Measurements from ENCODE around the gene PROKR1. TPM values are rescaled to one million over a fixed set of nuclear protein-coding genes. Genes with fewer than 3 reads are reported as not detected.

The PROKR1 gene
- total RNA-seq, 1 donor from 2014 or later: not detected

GRCh38 chr2:68604077-68604476 is 39.3 kb upstream of the PROKR1 start:
- intact Hi-C loops (cut with micrococcal nuclease): no loop called here
- H3K27me3 ChIP-seq (ENCODE audit: low read depth): no peaks in the 10 kb centered on the region
- no peak overlapping the region for H3K27ac ChIP-seq (replicated peaks)
- no peaks in the 10 kb centered on the region for H3K36me3 ChIP-seq
- TF ChIP-seq CTCF (IDR thresholded peaks at IDR 0.05; ENCODE audit: borderline replicate concordance): no peak
- H3K9me3 ChIP-seq (replicated peaks): peaks cover 73% of the 10 kb centered on the region
- no peaks in the 10 kb centered on the region for H3K4me1 ChIP-seq
- no peak for DNase-seq
- H3K4me3 ChIP-seq: no peak overlapping the region

- Histone ChIP-seq H3K9me3 (replicated peaks) (peaks cover 70% of the 10 kb centered on the region), H3K27ac (replicated peaks) (no peak overlapping the region), H3K4me1 (no peaks in the 10 kb centered on the region), H3K4me3 (no peak overlapping the region), H3K27me3 (ENCODE audit: low read depth) (no peaks in the 10 kb centered on the region), H3K36me3 (no peaks in the 10 kb centered on the region)
- intact Hi-C loops (cut with micrococcal nuclease): no loop called here
- no peak for TF ChIP-seq CTCF (IDR thresholded peaks at IDR 0.05; ENCODE audit: borderline replicate concordance)
- no peak for DNase-seq
Observed at GRCh38 chr2:68605939-68606338, 37.4 kb upstream of the PROKR1 start.

GRCh38 chr2:68606759-68607158 is 36.6 kb upstream of the PROKR1 start:
- intact Hi-C loops (cut with micrococcal nuclease): no loop called here
- Histone ChIP-seq H3K36me3 (no peaks in the 10 kb centered on the region), H3K27me3 (ENCODE audit: low read depth) (no peaks in the 10 kb centered on the region), H3K27ac (replicated peaks) (no peak overlapping the region), H3K9me3 (replicated peaks) (peaks cover 66% of the 10 kb centered on the region), H3K4me1 (no peaks in the 10 kb centered on the region), H3K4me3 (no peak overlapping the region)
- DNase-seq: no peak
- no peak for TF ChIP-seq CTCF (IDR thresholded peaks at IDR 0.05; ENCODE audit: borderline replicate concordance)

- Histone ChIP-seq H3K27ac (replicated peaks) (no peak overlapping the region), H3K9me3 (replicated peaks) (peaks cover 55% of the 10 kb centered on the region), H3K4me1 (no peaks in the 10 kb centered on the region), H3K4me3 (no peak overlapping the region), H3K27me3 (ENCODE audit: low read depth) (no peaks in the 10 kb centered on the region), H3K36me3 (no peaks in the 10 kb centered on the region)
- intact Hi-C loops (cut with micrococcal nuclease): no loop called here
- DNase-seq: no peak
- no peak for TF ChIP-seq CTCF (IDR thresholded peaks at IDR 0.05; ENCODE audit: borderline replicate concordance)
Observed at GRCh38 chr2:68607837-68608236, 35.5 kb upstream of the PROKR1 start.

GRCh38 chr2:68612765-68613519 is 30.4 kb upstream of the PROKR1 start:
- TF ChIP-seq CTCF (IDR thresholded peaks at IDR 0.05; ENCODE audit: borderline replicate concordance): no peak
- H3K27me3 ChIP-seq (ENCODE audit: low read depth): no peaks in the 10 kb centered on the region
- H3K9me3 ChIP-seq (replicated peaks): peaks cover 29% of the 10 kb centered on the region
- intact Hi-C loops (cut with micrococcal nuclease): no loop called here
- H3K27ac ChIP-seq (replicated peaks): no peak overlapping the region
- no peak overlapping the region for H3K4me3 ChIP-seq
- H3K4me1 ChIP-seq: no peaks in the 10 kb centered on the region
- no peak for DNase-seq
- H3K36me3 ChIP-seq: no peaks in the 10 kb centered on the region

All from left ventricle myocardium inferior (tissue), 1 donor.